Endothelial cell of umbilical vein (primary cell): Measurements from ENCODE around the gene S100A11. TPM values are rescaled to one million over a fixed set of nuclear protein-coding genes. Genes with fewer than 3 reads are reported as not detected.

Experiments used
- BruUV-seq: library from RNA; stranded (reverse); fragments of 400-500 nt; replicated peaks from 2 replicates; lab custom pipeline; 2021; lab: Mats Ljungman, UMichigan
- CTCF ChIA-PET: fragments of 300-600, 350-600 bp; sonication (Branson Sonifier 250); formaldehyde crosslinking; loops from one replicate; lab custom pipeline; 2021; ENCODE audit warnings: antibody characterized with exemption, inconsistent platforms; lab: Charles Lee
- POLR2A ChIA-PET: fragments of 300-600, 350-600 bp; sonication (Branson Sonifier 250); formaldehyde crosslinking; loops from one replicate; lab custom pipeline; 2021; ENCODE audit warnings: antibody characterized with exemption, inconsistent platforms; lab: Charles Lee
- DNase-seq: peaks from one replicate; pipeline ENCODE4 v3.0.0-alpha.2; 2011; ENCODE audit warnings: low read depth, low spot score
- FAIRE-seq: peaks from 2 replicates; lab custom pipeline; 2011; peaks lifted over from hg19 to GRCh38; lab: Jason Lieb, UNC
- H2AFZ ChIP-seq: 2 replicates; pipeline ENCODE4 v1.6.0; 2012; ENCODE audit warnings: low read depth, low read length, control low read depth, inconsistent platforms
- H3K27ac ChIP-seq: 2 replicates; pipeline ENCODE4 v1.5.1; 2011; ENCODE audit warnings: low read depth, mild to moderate bottlenecking, control low read depth, low read length, moderate library complexity; ENCODE audit not compliant: insufficient read depth
- H3K27me3 ChIP-seq, 2 experiments: 2 replicates each; pipeline versions ENCODE4 v1.6.0 to v1.6.1; 2011; ENCODE audit warnings: low read length in 2 of 2, mixed read lengths in 1 of 2; ENCODE audit not compliant: control insufficient read depth in 2 of 2, insufficient read depth in 2 of 2
- H3K36me3 ChIP-seq, 2 experiments: 2 replicates in 1 of 2; 3 replicates in 1 of 2; pipeline ENCODE4 v1.5.1; 2011; ENCODE audit warnings: low read length in 2 of 2, mild to moderate bottlenecking in 1 of 2, moderate library complexity in 1 of 2; ENCODE audit not compliant: control insufficient read depth in 2 of 2, insufficient read depth in 2 of 2; ENCODE audit errors: extremely low read depth in 1 of 2
- H3K4me1 ChIP-seq: 3 replicates; pipeline ENCODE4 v1.5.1; 2011; ENCODE audit warnings: mild to moderate bottlenecking, low read length; ENCODE audit not compliant: control insufficient read depth, insufficient read depth; ENCODE audit errors: extremely low read depth
- H3K4me2 ChIP-seq: 2 replicates; pipeline ENCODE4 v1.6.1; 2011; ENCODE audit warnings: low read length, control low read depth, mixed read lengths; ENCODE audit not compliant: insufficient read depth
- H3K4me3 ChIP-seq, 3 experiments: fragments of 200-600 bp in 1 of 3; sonication (generic), shearing (Covaris generic) in 1 of 3; replicated peaks in 1 of 3; 2 replicates each; pipeline ENCODE4 v1.5.1; 2011 to 2016; ENCODE audit warnings: control low read depth in 3 of 3, low read length in 3 of 3, mild to moderate bottlenecking in 2 of 3, inconsistent platforms in 1 of 3, low read depth in 1 of 3, moderate library complexity in 1 of 3; ENCODE audit not compliant: insufficient read depth in 1 of 3
- H3K79me2 ChIP-seq: 2 replicates; pipeline ENCODE4 v1.6.0; 2012; ENCODE audit warnings: low read length, inconsistent platforms; ENCODE audit not compliant: control insufficient read depth, insufficient read depth
- H3K9ac ChIP-seq: replicated peaks from 2 replicates; pipeline ENCODE3; 2011; ENCODE audit warnings: low read length, control low read depth; ENCODE audit not compliant: insufficient read depth; ENCODE audit errors: extremely low read depth
- H3K9me1 ChIP-seq: replicated peaks from 3 replicates; pipeline ENCODE4 v1.6.0; 2011; ENCODE audit warnings: mild to moderate bottlenecking, low read length; ENCODE audit not compliant: control insufficient read depth, insufficient read depth; ENCODE audit errors: extremely low read depth
- H3K9me3 ChIP-seq: replicated peaks from 2 replicates; pipeline ENCODE4 v1.5.1; 2012; ENCODE audit warnings: low read length, inconsistent platforms; ENCODE audit not compliant: control insufficient read depth, insufficient read depth
- H4K20me1 ChIP-seq: replicated peaks from 2 replicates; pipeline ENCODE3; 2011; ENCODE audit warnings: mild to moderate bottlenecking, low read length; ENCODE audit not compliant: control insufficient read depth, insufficient read depth; ENCODE audit errors: extremely low read depth
- CTCF ChIP-seq, 2 donors: IDR thresholded peaks; 1 replicate in 1 of 2; 2 replicates in 1 of 2; pipeline ENCODE4 v1.5.1; 2011; ENCODE audit warnings: low read length in 2 of 2, mild to moderate bottlenecking in 2 of 2, moderate library complexity in 2 of 2, control low read depth in 1 of 2, inconsistent platforms in 1 of 2, low read depth in 1 of 2; ENCODE audit not compliant: insufficient read depth in 1 of 2; ENCODE audit errors: extremely low read depth in 1 of 2
- EZH2 ChIP-seq: IDR thresholded peaks from 2 replicates; pipeline ENCODE4 v1.6.1; 2012; ENCODE audit warnings: borderline replicate concordance, low read depth, mild to moderate bottlenecking, moderate library complexity, low read length, inconsistent platforms; ENCODE audit not compliant: severe bottlenecking
- FOS ChIP-seq: IDR thresholded peaks from 2 replicates; pipeline ENCODE4 v1.6.1; 2011; ENCODE audit warnings: mild to moderate bottlenecking, low read length, moderate library complexity, borderline replicate concordance; ENCODE audit not compliant: insufficient read depth
- GATA2 ChIP-seq: IDR thresholded peaks from 2 replicates; pipeline ENCODE4 v1.7.0; 2011; ENCODE audit warnings: low read depth, mild to moderate bottlenecking, moderate library complexity, mixed read lengths, low read length; ENCODE audit not compliant: insufficient read length, insufficient read depth
- JUN ChIP-seq: IDR thresholded peaks from 2 replicates; pipeline ENCODE4 v1.6.1; 2011; ENCODE audit warnings: borderline replicate concordance, low read depth; ENCODE audit not compliant: insufficient read length, insufficient read depth
- MYC ChIP-seq: IDR thresholded peaks from one replicate; pipeline ENCODE4 v1.6.1; 2011; ENCODE audit warnings: mild to moderate bottlenecking, low read depth, low read length
- POLR2A ChIP-seq: IDR thresholded peaks from 2 replicates; pipeline ENCODE4 v1.6.1; 2012; ENCODE audit warnings: low read depth, mild to moderate bottlenecking, control low read depth, low read length
- POLR2AphosphoS5 ChIP-seq: IDR thresholded peaks from 2 replicates; pipeline ENCODE4 v1.6.1; 2012; ENCODE audit warnings: low read depth, mild to moderate bottlenecking, control low read depth, low read length, moderate library complexity; ENCODE audit not compliant: insufficient read depth
- dilution Hi-C: fragments of 300-500 bp; cut with MboI; formaldehyde crosslinking; loops from one replicate; pipeline ENCODE4 v1.15.0; 2019; ENCODE audit warnings: low sequenced_read_pairs; ENCODE audit not compliant: extremely low pct_ligation_motif_present
- intact Hi-C: fragments of 100-400 bp; cut with micrococcal nuclease; formaldehyde crosslinking; loops from one replicate; pipeline ENCODE4 v1.10.0; 2022
- polyA plus RNA-seq, 4 experiments: library from polyadenylated mRNA; depleted of rRNA in 3 of 4; stranded (reverse) in 3 of 4; unstranded in 1 of 4; fragments of >200 nt; gene quantifications; 2 replicates each; pipeline versions ENCODE4 v1.2.1 to v1.2.3, GENCODE V29; 2011 to 2012; ENCODE audit warnings: missing spikeins in 1 of 4
- total RNA-seq: library from RNA; stranded (reverse); gene quantifications from 2 replicates; pipeline ENCODE4 v1.2.3, GENCODE V29; 2021
- TF ChIP-seq, protein P1 (sequence below): IDR thresholded peaks from 2 replicates; pipeline ENCODE4 v1.6.1; 2011; ENCODE audit not compliant: insufficient read depth, insufficient read length

Gene S100A11
- total and polyA plus RNA-seq, 2 donors (not counting 3 experiments of a cell fraction or from before 2014, with no cell fraction given), result 497 to 505 TPM

DNA sequence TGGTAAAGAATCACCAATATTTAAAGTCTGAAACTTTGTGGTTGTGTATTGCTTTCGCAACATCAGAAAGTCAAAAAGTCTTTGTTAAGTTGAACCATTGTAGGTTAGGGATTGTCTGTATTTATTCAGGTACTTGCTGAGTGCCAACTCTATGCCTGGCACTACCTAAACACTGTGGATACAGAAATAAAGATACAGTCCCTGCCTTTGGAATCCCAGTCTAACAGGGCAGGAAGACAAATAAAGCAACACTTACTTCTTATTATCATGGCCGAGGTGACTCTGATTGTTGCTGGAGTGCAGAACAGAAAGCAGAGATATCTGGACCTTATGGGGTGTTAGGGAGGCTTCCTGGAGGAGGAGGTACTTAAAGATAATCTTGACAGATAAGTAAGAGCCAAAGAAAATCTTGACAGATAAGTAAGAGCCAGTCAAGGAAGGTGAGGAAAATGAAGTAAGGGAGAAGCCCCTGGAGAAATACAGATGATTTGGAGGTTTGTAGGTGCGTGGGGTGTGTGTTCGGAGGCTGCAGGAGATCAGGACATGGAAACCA lies 31.4 kb downstream of the S100A11 start:
- TF ChIP-seq POLR2A (no peak), GATA2 (no peak), POLR2AphosphoS5 (no peak), EZH2 (no peak), MYC (no peak), CTCF (IDR thresholded peaks at IDR 0.05; ENCODE audit: extremely low read depth in 1 of 2, insufficient read depth in 1 of 2, low read depth in 1 of 2, low read length in 2 of 2) (no peak), FOS (no peak), JUN (no peak)
- TF ChIP-seq, protein P1, sequence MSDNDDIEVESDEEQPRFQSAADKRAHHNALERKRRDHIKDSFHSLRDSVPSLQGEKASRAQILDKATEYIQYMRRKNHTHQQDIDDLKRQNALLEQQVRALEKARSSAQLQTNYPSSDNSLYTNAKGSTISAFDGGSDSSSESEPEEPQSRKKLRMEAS, result no peak
- DNase-seq (no peak), FAIRE-seq (no peak)
- no peak overlapping the region for H2AFZ ChIP-seq
- no peaks in the 10 kb centered on the region for H3K36me3 ChIP-seq
- no peak overlapping the region for H3K4me2 ChIP-seq
- intact Hi-C loops (no loop called here), dilution Hi-C loops (loop anchor here (25.0 kb wide), 1 partner anchor 93 kb away; the partner anchor contains the start of gene THEM4)
- no peaks in the 10 kb centered on the region for H3K4me1 ChIP-seq
- H3K79me2 ChIP-seq, result no peaks in the 10 kb centered on the region
- no TSS peak for BruUV-seq
- no peak overlapping the region for H3K27ac ChIP-seq
- CTCF ChIA-PET, result interaction anchor here (17.9 to 19.6 kb wide), 2 partner anchors 39 to 70 kb away, joined by 435 to 572 read pairs; no protein-coding TSS in a partner anchor
- no peaks in the 10 kb centered on the region for H3K9me1 ChIP-seq
- H3K9me3 ChIP-seq, result no peaks in the 10 kb centered on the region
- no peak overlapping the region for H3K9ac ChIP-seq
- peaks cover 30 to 58% of the 10 kb centered on the region in 2 experiments for H3K27me3 ChIP-seq
- no peak overlapping the region for H3K4me3 ChIP-seq
- POLR2A ChIA-PET, result no interaction called here
- no peaks in the 10 kb centered on the region for H4K20me1 ChIP-seq
